ENCODE measurements around the gene ZNF423. TPM values are rescaled to one million over a fixed set of nuclear protein-coding genes. Genes with fewer than 3 reads are reported as not detected.

The ZNF423 gene
- total RNA-seq, 1 donor from 2014 or later = 10.6 TPM

- H3K9me3 ChIP-seq (ENCODE audit: insufficient read depth, low read depth, low read length) = peaks cover 4% of the 10 kb centered on the region
- H2AFZ ChIP-seq (ENCODE audit: low read depth, low read length) = no peak overlapping the region
- H3K4me3 ChIP-seq (ENCODE audit: insufficient read depth, low read depth, low read length) = no peak overlapping the region
- H3K79me2 ChIP-seq (ENCODE audit: insufficient read depth, low read length) = no peaks in the 10 kb centered on the region
- peaks cover 12% of the 10 kb centered on the region for H3K36me3 Mint-ChIP-seq (ENCODE audit: low read depth, unreplicated experiment)
- no peaks in the 10 kb centered on the region for H3K4me1 ChIP-seq (ENCODE audit: insufficient read depth, low read length)
- no peaks in the 10 kb centered on the region for H4K20me1 ChIP-seq (ENCODE audit: insufficient read depth, low read length)
- H3K4me1 Mint-ChIP-seq (ENCODE audit: low read depth, unreplicated experiment) = no peaks in the 10 kb centered on the region
- H3K27me3 Mint-ChIP-seq (ENCODE audit: low read depth, unreplicated experiment) = no peaks in the 10 kb centered on the region
- no peak overlapping the region for H3K4me3 Mint-ChIP-seq (ENCODE audit: unreplicated experiment)
- no peaks in the 10 kb centered on the region for H3K27me3 ChIP-seq (ENCODE audit: insufficient read depth, low read length)
- no peak for DNase-seq (ENCODE audit: low read depth)
- peaks cover 2% of the 10 kb centered on the region for H3K36me3 ChIP-seq (ENCODE audit: insufficient read depth, low read length)
- FAIRE-seq = no peak
- H3K9me3 Mint-ChIP-seq (ENCODE audit: unreplicated experiment) = peaks cover 10% of the 10 kb centered on the region
- no peak overlapping the region for H3K4me2 ChIP-seq (ENCODE audit: low read length)
- no peak overlapping the region for H3K9ac ChIP-seq (ENCODE audit: low read length)
- no peak overlapping the region for H3K27ac ChIP-seq (ENCODE audit: low read depth, low read length)
- no peak overlapping the region for H3K27ac Mint-ChIP-seq (ENCODE audit: unreplicated experiment)
- TF ChIP-seq EZH2 (IDR thresholded peaks at IDR 0.05; ENCODE audit: insufficient read depth, low read length) = no peak
- TF ChIP-seq, protein P1, sequence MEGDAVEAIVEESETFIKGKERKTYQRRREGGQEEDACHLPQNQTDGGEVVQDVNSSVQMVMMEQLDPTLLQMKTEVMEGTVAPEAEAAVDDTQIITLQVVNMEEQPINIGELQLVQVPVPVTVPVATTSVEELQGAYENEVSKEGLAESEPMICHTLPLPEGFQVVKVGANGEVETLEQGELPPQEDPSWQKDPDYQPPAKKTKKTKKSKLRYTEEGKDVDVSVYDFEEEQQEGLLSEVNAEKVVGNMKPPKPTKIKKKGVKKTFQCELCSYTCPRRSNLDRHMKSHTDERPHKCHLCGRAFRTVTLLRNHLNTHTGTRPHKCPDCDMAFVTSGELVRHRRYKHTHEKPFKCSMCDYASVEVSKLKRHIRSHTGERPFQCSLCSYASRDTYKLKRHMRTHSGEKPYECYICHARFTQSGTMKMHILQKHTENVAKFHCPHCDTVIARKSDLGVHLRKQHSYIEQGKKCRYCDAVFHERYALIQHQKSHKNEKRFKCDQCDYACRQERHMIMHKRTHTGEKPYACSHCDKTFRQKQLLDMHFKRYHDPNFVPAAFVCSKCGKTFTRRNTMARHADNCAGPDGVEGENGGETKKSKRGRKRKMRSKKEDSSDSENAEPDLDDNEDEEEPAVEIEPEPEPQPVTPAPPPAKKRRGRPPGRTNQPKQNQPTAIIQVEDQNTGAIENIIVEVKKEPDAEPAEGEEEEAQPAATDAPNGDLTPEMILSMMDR (IDR thresholded peaks at IDR 0.05; ENCODE audit: insufficient read depth, low read depth, low read length) = no peak
These were observed 121.6 kb downstream of the ZNF423 start for GRCh38 chr16:49734331-49734730.

GRCh38 chr16:49733313-49734009 is 122.5 kb downstream of the ZNF423 start:
- TF ChIP-seq EZH2 (IDR thresholded peaks at IDR 0.05; ENCODE audit: insufficient read depth, low read length) = no peak
- TF ChIP-seq, protein P1 (IDR thresholded peaks at IDR 0.05; ENCODE audit: insufficient read depth, low read depth, low read length) = no peak
- Histone ChIP-seq H3K9me3 (ENCODE audit: insufficient read depth, low read depth, low read length) (peaks cover 4% of the 10 kb centered on the region), H3K27ac (ENCODE audit: low read depth, low read length) (no peak overlapping the region), H3K4me1 (ENCODE audit: insufficient read depth, low read length) (no peaks in the 10 kb centered on the region), H3K36me3 (ENCODE audit: insufficient read depth, low read length) (peaks cover 2% of the 10 kb centered on the region), H2AFZ (ENCODE audit: low read depth, low read length) (no peak overlapping the region), H3K4me2 (ENCODE audit: low read length) (no peak overlapping the region), H4K20me1 (ENCODE audit: insufficient read depth, low read length) (no peaks in the 10 kb centered on the region), H3K79me2 (ENCODE audit: insufficient read depth, low read length) (no peaks in the 10 kb centered on the region), H3K4me3 (ENCODE audit: insufficient read depth, low read depth, low read length) (no peak overlapping the region), H3K27me3 (ENCODE audit: insufficient read depth, low read length) (no peaks in the 10 kb centered on the region), H3K9ac (ENCODE audit: low read length) (no peak overlapping the region)
- Mint-ChIP-seq H3K9me3 (ENCODE audit: unreplicated experiment) (peaks cover 10% of the 10 kb centered on the region), H3K27ac (ENCODE audit: unreplicated experiment) (no peak overlapping the region), H3K36me3 (ENCODE audit: low read depth, unreplicated experiment) (peaks cover 12% of the 10 kb centered on the region), H3K4me1 (ENCODE audit: low read depth, unreplicated experiment) (no peaks in the 10 kb centered on the region), H3K4me3 (ENCODE audit: unreplicated experiment) (no peak overlapping the region), H3K27me3 (ENCODE audit: low read depth, unreplicated experiment) (no peaks in the 10 kb centered on the region)
- FAIRE-seq (no peak), DNase-seq (ENCODE audit: low read depth) (no peak)

- Mint-ChIP-seq H3K9me3 (ENCODE audit: unreplicated experiment) (peaks cover 10% of the 10 kb centered on the region), H3K4me1 (ENCODE audit: low read depth, unreplicated experiment) (no peaks in the 10 kb centered on the region), H3K27me3 (ENCODE audit: low read depth, unreplicated experiment) (no peaks in the 10 kb centered on the region), H3K4me3 (ENCODE audit: unreplicated experiment) (no peak overlapping the region), H3K36me3 (ENCODE audit: low read depth, unreplicated experiment) (peaks cover 19% of the 10 kb centered on the region), H3K27ac (ENCODE audit: unreplicated experiment) (no peak overlapping the region)
- Histone ChIP-seq H3K9ac (ENCODE audit: low read length) (no peak overlapping the region), H3K79me2 (ENCODE audit: insufficient read depth, low read length) (no peaks in the 10 kb centered on the region), H3K9me3 (ENCODE audit: insufficient read depth, low read depth, low read length) (peaks cover 4% of the 10 kb centered on the region), H3K4me1 (ENCODE audit: insufficient read depth, low read length) (no peaks in the 10 kb centered on the region), H3K27ac (ENCODE audit: low read depth, low read length) (no peak overlapping the region), H4K20me1 (ENCODE audit: insufficient read depth, low read length) (no peaks in the 10 kb centered on the region), H2AFZ (ENCODE audit: low read depth, low read length) (no peak overlapping the region), H3K27me3 (ENCODE audit: insufficient read depth, low read length) (no peaks in the 10 kb centered on the region), H3K36me3 (ENCODE audit: insufficient read depth, low read length) (peaks cover 2% of the 10 kb centered on the region), H3K4me2 (ENCODE audit: low read length) (no peak overlapping the region), H3K4me3 (ENCODE audit: insufficient read depth, low read depth, low read length) (no peak overlapping the region)
- FAIRE-seq (no peak), DNase-seq (ENCODE audit: low read depth) (no peak)
- TF ChIP-seq, protein P1 (IDR thresholded peaks at IDR 0.05; ENCODE audit: insufficient read depth, low read depth, low read length) = no peak
- no peak for TF ChIP-seq EZH2 (IDR thresholded peaks at IDR 0.05; ENCODE audit: insufficient read depth, low read length)
These were observed 124.0 kb downstream of the ZNF423 start for GRCh38 chr16:49731911-49732310.

Measured in astrocyte (in vitro differentiated cells and primary cell).